Stimulated activated CD4-positive, alpha-beta T cell treated with anti-CD3 and anti-CD28 coated beads, Interleukin-4, amount 100 ng/mL, for 4 hours (primary cell): Measurements from ENCODE around the gene LINGO1.

ENCODE experiments used
- DNase-seq, 2 experiments: peaks; one replicate each; pipeline ENCODE4 v3.0.0-alpha.2; 2020

Gene LINGO1

DNA sequence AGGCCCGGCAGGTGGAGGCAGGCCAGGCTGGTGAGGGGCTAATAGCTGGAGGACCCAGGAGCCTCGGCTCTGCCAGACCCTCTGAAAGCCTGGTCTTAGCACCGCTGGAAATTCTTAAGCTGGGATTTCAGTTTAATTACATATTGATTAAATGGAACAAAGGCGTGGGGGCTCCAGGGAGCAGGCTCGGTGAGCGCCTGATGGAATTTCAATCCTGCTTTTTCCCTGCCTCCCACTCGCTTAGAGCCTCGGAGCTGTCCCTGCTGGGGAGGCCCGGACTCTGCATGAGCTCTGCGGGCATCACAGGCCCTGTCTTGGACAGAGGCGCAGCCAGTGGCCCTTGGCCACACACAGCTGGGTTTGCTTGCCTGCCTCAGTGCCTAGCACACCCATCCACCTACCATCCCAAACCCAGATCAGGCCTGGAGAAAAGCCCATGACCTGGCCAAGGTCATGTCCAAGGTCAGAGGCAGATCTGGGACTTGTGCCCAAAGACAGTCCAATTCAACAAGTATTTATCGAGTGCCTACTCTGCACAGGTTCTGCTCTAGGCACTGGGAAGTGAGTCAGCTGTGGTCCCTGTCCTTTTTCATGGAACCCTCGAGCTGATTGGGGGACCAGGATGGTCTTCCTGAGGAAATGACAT is 40.6 kb downstream of the LINGO1 start:
- DNase-seq, result no peak

DNA sequence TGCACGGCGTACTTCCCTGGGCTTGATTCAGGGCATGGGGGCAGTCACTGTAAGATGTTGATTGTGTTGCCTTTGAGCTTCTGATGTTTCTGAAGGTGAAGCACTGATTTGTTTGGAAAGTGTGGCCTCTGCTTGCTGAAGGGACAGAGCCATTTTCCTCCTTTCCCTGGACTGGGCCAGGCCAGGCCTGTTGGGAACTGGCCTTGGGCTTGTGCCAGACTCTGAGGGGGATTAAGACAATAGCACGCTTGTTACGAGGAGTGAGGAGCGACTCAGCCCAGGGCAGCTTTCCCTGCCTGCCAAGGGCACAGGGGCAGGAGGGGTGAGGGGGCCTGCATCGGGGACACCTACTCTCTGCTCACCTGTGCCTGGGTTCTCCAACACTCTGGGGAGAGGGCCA is 42.9 kb downstream of the LINGO1 start:
- DNase-seq, result no peak

DNA sequence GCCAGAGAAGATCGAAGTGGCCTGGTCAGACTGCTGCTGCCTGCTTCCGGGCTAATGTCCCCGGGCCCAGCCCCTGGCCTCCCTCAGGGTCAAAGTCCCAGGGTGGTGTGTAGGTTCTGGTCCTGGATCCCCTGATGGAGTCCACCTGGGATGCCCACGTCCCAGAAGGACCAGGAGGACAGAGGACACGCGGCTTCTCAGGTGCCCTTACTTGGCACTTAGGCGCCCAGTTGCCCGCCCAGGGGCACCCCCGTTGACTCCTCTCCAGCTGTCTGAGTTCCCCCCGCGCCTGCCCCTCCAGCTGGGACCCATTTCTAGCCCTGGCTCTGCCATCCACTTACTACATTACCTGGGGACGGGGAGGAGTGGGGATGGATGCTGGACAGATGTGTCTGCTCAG is 44.6 kb downstream of the LINGO1 start:
- DNase-seq, result no peak

DNA sequence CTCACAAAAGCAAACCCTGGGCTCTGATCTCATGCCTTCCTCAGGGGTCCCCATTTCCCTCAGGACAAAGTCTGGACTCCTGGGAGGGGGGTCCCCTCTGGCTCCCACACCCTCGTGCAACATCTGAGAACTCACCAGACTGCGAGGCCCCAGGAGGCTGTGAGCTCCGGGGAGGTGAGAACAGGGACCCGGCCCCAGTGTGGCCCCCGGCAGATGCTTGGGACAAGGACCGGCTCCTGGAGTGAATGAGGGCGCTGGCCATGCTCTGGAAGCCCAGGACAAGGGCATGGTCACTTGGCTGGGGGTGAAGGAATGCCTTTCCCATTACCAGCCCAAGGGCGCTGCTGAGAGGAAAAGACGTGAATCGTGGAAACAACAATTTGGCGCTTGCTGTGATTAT is 48.0 kb downstream of the LINGO1 start:
- no peak for DNase-seq

DNA sequence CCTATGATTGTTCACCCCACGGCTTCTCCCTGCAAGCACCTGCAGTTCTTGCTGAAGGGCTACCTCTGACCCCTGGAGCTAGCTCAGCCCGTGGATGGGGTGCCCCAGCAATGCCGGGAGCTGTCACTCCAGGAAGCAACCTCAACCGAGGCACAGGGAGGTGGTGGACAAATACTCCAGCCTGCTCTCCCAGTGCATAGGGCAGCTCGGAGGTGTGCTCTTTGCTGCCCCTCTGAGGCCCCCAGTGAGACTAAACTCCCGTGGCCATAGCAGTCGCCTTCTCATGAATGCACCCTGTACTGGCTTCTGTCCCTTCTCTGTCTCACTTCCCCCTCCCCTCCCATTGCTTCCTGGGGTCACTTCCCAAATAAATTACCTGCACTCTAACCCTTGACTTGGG is 48.5 kb downstream of the LINGO1 start:
- DNase-seq, result no peak

DNA sequence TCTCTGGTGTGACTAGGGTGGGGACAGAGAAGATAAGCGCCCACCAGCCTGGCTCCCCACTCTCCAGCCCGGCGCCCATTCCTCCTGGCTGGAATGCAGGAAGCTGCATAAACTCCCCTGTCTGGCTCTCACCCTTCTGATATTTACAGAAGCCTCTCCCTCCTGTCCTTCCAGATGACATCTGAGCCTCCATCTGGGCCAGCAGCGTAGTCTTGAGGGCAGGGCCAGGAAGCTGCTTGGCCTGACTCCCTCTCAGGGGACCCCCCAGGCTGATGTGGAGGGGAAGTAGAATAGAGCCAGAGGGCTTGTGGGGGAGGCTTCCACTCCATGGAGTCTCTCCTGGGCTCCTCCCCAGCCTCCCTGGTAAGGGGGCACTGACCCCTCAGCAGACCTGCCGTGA is 49.9 kb downstream of the LINGO1 start:
- no peak for DNase-seq

DNA sequence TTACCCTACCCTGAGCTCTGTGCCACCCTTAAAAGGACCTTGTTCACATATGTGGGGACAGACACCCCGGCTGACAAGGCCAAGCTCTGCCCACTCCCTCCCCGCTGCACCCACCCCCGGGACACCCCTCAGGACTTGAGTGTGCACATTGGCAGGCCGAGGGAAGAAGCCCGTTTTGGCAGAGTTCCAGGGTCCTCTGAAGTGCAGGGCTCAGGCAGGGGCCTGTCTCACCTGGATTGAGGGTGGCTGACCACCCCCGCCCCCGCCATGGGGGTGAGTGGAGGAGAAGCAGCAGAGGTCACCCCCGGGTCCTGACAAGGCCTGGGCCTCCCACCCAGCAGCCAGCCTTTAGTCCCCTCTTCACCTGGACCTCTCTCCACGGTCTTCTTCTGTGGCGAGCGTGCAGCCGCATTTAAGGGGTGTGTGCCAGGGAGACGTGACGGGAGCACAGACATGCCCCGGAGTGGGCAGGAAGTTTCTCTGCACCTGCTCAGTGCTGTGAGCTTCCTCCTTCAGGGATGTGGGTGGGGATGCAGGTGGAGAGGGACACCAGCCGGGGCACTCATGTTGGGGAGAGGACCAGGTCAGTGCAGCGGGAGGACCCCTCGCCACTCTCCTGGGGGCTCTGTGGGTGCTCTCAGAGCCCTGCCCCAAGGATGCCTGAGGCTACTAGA is 50.7 kb downstream of the LINGO1 start:
- no peak for DNase-seq

DNA sequence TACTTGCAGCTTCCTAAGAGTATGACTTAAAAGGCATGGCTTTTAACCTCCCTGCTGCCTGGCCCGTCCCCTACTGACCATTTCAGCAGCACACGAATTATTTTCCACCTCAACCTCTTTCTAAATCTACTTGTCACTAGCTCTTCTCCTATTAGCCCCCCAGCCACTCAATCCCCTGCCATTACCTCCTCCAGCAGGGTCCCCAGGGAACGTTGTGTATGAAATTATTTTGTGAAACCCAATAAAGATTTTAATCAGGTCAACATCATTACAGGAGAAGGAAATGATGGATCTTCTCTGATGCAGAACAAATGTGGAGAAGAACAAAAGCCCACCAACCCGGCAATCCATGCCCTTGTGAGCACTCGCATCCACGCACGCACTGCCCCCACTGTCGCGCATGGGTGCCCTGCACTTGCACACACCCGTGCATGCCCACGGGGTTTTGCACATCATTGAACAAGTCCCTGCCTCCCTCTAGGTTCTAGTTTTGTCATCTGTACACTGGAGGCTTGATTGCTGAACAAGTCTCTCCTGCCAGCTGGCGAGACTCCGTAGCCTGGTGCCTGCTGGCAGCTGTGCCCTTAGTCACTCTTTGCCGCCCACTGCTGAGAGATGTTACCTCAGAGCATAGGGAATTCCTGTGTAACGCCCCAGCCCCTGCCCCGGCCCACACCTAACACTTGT is 51.6 kb downstream of the LINGO1 start:
- DNase-seq, result no peak

DNA sequence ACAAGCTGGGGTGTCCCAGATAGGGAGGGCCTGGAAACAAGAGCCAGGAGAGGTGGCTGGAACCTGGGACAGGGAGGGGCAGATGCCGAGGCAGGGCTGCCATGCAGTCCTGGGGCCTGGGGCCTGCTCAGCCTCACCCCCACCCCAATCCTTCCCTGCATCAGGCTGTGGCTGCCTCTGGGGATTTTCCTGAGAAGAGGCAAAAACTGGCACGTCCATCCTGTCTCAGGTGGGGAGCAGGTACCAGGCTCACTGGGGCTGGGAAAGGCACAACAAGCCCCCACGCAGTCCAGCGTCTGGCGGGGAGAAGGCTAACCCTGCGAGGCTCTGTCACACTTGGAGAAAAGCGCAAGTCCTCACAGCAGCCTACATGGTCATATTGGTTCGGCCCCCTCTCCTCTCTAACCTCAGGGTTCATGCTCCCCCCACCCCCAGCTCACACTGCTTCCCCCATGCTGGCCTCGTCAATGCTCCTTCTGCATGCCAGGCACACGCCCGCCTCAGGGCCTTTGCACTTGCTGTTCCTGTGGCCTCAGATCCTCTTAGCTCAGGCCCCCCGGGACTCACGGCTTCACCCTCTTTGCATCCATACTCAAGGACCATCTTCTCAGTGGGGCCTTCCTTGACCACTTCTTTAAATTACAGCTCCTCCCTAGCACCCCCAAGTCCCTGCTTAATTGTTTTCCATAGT is 53.1 kb downstream of the LINGO1 start:
- no peak for DNase-seq

DNA sequence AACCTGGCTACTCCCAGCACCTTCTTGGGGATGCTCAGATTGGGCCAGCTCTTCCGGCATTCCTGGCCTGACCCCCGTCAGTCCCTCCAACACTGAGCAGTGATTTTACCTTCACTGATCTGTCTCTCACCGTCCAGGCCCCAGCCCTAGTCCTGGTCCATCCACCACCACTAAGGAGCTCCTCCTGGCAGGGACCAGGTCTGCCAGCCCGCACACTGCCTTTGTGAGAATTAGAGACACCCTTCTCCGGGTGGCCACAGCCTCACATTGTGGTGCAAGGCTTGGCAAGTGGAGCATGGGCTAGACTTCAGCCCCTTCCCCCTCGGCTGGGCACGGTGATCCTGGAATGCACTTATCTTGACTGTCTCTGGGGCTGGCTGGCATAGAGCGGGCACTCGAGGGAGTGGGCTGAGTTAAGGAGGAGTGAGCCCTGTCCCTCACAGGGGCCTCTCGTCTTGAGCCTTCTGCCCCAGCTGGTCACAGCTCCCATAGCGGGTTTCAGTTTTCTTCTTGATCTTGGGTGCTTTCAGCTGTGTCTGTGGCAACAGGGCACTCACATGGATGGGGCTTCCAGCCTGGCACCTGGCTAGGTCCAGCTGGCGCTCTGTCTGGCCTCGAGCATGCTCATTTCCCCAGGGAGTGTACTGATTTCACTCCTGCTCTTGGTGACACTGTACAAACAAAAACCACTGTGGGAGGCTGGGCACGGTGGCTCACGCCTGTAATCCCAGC is 53.9 kb downstream of the LINGO1 start:
- DNase-seq, result no peak

DNA sequence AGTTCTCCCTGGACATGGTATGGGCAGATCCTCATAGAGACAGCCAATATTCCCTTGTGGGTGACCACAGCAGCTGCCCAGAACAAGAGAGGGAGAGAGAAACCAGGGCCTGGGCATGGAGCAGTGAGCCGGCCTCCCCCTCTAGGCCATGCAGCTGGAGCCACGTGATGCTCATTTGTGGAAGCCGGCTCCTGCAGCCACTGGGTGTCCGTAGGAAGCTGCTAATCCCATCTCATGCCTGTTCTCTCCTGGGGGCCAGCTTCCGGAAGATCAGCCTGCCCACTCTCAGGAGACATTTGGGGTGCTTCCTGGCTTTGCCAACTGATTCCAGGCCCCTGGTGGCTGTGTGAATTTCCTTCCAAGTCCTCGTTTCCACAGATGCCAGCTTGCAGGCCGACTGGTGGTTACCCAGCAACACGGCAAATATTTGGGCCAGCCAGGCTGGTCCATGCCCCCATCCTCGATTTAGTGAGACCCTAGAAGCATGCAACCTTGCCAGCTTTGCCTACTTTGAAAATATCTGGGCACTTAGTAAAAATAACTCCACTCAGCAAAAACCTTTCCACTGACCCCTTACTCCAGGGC is 55.3 kb downstream of the LINGO1 start:
- DNase-seq, result no peak

DNA sequence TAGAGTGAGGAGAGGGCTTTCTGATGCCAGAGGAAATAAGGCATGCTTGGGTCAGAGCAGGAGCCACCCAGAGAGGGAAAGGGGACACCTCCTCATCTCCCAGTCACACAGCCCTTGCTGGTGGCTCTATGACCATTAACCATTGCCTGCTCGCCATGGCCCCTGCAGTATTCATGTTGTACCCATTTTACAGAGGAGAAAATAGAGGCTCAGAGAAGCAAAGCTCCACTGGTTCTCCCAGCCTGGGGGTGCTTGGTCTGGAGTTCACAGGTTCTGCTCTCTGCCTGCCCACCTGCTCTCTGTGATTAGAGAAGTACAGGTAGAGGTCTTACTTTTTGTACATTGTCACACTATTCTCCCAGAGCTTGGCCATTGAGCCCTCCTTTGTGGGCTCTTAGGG is 56.2 kb downstream of the LINGO1 start:
- DNase-seq, result no peak

DNA sequence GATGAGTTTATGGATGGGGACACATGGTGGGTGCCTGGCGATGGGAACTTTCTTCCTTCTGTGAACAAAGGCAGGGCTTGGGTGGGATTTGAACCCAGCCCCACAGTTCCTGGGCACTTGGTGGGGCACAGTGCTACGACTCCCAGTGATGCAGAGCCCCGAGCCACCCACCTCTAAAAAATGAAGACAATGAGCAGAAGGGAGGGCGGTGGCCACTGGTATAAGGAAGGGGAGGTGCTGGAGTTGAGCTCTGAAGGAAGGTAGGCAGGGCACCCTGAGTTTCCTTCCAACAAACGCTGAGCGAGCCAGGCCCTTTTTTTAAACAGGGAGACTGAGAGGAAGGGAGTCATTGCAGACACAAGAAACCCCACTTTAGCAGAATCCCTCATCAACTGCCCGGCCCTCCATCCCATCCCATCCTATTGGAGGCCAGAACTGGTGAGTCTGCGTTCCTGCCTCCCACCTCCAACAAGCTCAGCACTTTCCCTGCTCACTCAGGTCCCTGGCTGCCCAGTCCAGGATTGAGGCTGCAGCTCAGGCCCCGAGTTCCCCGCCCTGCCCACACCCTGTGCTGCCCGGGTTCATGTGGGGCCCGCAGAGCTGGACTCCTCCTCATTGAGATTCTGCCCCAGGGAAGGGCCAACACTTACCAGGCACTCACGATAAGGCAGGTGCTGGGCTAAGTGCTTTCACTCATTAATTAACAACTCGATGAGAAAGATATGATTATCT is 57.3 kb downstream of the LINGO1 start:
- DNase-seq, result no peak

DNA sequence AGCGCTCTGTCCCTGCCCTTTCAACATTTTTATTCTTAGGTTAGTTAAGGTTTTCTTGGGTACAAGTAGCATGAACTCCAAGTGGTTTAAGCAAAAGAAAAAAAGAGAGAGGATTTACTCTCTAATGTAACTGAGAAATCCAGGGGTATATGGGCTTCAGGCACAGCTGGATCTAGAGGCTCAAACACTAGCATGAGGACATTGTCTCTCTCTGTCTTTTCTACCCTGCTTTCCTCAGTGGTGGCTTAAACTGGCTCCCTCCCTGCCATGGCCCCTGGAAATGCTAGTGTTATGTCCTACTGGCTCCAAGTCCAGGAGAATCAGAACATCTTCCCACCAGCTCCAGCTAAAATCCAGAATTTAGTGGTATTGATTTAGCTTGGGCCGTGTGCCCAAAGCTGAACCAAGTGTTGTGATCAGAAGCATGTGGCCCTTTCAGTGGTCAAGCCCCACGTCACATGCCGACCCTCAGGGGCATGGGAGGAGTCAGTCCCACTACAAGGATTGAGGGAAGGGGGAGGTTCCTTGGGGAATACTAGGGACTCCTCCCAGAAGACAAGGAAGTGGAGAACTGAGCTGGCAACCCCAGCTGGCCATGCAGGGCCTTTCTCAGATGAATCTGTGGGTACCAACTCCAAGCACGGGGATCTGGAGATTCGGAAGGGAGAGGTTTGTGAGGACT is 58.0 kb downstream of the LINGO1 start:
- DNase-seq, result no peak

DNA sequence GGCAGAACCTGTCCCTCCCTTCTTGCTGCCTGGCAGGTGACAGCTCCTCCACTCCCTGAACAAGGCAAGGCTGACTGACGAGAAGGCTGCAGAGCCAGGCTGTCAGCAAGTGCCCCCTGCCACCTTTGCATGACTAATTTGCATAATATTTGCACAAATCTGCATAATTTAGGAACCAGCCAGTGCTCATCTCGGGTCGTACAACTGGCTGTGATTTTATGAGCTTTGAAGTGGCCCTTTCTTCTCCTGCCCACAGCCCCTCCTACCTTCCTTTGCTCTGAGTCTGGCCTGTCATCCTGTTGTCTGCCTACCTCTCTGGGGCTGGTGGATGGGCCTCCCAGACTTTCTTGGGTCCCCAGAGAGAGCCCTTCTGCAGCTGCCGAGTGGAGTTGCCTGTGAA is 58.9 kb downstream of the LINGO1 start:
- no peak for DNase-seq

DNA sequence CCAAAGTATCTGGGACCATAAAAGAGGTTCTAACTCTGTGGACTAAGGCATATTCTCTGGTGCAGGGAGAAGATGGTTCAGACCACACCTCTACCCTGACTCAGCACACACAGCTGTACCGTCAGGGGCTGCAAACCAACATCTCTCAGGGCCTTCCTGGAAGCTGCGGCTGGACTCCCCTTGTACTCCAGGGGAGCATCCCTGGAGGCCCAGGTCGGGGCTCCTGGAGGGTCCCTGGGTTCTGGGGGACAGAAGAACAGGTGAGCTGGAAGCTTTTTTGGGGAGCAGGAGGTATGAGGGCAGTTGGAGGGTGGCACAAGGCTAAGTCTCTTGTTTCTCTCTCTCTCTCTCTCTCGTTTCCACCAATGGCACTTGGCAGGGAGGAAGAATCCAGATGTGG is 60.5 kb downstream of the LINGO1 start:
- no peak for DNase-seq

DNA sequence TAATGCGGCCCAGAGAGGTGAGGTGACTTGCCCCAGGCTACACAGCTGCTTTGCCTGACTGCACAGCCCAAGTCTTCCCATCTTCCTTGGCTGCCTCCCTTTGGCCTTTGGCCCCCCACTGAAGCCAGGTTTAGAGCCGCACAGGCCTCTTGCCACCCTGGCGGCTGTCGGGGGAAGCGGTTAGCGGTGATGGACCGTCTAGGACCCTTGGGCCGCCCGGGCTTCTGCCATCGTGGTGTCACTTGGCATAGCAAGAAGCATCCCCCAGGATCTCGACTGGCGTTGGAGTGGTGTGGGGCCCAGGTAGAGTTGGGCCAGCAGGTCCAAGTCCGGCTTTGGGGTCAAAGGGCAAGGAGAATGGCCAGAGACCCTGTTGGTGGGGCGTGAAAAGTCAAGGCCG is 61.0 kb downstream of the LINGO1 start:
- DNase-seq, result no peak

DNA sequence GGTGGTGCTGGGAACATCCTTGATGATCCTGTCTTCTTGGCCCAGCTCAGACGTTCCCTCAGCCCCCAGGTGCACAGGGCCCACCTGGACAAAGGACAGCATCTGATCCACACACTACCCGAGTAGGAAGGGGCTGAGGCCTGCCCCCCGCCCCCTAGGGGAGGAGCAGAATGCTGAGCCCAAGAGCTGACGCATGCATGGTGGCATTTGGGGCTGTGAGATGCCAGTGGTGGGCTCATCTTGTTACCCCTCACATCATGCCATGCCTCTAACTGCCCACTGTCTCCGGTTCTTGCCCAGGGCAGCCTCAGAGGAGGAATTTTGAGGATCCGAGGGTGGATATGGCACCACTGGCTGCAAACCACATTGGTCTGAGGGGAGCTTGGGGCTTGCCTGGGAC is 61.5 kb downstream of the LINGO1 start:
- DNase-seq, result no peak

DNA sequence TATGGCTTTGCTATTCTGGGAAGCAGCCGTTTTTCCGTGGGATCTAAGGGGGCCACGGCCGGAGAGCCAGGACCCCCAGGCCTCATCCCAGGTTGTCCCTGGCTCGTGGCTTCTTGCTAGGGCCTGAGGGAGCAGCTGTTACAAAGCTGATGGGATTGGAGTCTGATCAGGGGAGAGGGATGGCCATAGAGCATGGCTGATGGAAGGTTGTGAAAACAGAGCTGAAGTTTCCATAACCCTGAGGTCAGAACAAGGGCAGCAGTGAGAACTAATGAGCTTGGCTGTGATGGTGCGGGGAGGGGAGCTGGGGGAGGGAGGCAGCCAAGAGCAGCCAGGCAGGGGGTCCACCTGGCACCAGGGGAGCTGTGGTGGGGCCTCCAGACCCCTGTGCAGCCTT is 63.0 kb downstream of the LINGO1 start:
- no peak for DNase-seq

DNA sequence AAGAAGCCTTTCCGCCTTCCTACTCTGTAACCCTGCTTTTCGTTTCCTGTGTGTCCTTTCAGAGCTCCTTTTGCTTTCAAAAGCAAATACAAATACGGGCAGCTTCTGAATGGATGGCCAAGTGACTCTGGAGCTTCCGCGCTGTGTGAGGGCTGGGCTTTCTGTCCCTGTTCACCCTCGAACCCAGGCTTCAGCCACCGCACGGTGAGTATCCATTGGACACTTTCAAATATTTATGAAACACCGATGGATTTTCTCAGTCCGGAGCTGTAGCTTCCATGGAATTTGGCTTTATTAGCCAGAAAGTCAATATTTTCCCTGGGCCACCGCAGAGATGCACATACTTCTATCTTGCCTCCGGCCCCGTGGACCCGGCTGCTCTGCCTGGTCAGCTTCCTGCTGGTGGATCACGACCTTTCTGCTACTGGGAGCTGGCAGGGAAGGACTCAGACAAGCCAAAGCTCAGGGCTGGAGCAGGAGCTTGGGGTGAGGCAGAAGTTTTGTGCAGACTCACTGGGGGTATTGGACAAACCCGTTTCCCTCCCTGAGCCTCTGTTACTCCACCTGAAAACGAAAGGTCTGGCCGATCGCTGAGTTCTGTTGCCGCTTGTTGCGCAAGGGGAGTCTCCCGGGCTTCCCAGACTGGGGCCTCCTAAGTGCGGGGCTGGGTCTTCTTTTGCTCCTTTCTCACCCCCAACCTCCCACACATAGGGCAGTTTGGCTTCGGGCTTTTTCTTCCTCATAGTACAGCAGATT is 63.6 kb downstream of the LINGO1 start:
- no peak for DNase-seq
